H1 (cell line): ENCODE data around the gene RNASEH2A. TPM values are rescaled to one million over a fixed set of nuclear protein-coding genes. Genes with fewer than 3 reads are reported as not detected.

Source experiments
- CTCF ChIA-PET: fragments of 300-600 bp; sonication (Branson Sonifier 250); formaldehyde crosslinking; loops from one replicate; lab custom pipeline; 2021; ENCODE audit not compliant: partially characterized antibody; lab: Charles Lee
- POLR2A ChIA-PET: fragments of 300-600 bp; sonication (Branson Sonifier 250); formaldehyde crosslinking; loops from one replicate; lab custom pipeline; 2021; ENCODE audit warnings: inconsistent platforms; ENCODE audit not compliant: partially characterized antibody; lab: Charles Lee
- DNase-seq, 2 experiments: peaks; one replicate each; pipeline versions ENCODE4 v3.0.0 to v3.0.0-alpha.2; 2010 to 2022; ENCODE audit warnings: low spot score in 2 of 2, low read depth in 1 of 2, mixed read lengths in 1 of 2
- FAIRE-seq: peaks from 2 replicates; lab custom pipeline; 2011; peaks lifted over from hg19 to GRCh38; lab: Jason Lieb, UNC
- H2AFZ ChIP-seq: 2 replicates; pipeline ENCODE4 v1.8.1; 2012; ENCODE audit warnings: low read length, inconsistent platforms
- H2AK5ac ChIP-seq: 2 replicates; pipeline ENCODE4 v1.6.1; 2013; ENCODE audit warnings: low read depth, low read length
- H2BK120ac ChIP-seq: replicated peaks from 2 replicates; pipeline ENCODE3; 2013; ENCODE audit warnings: low read depth, low read length, inconsistent platforms
- H2BK12ac ChIP-seq: 2 replicates; pipeline ENCODE4 v1.6.1; 2013; ENCODE audit warnings: low read depth, low read length
- H2BK15ac ChIP-seq: 2 replicates; pipeline ENCODE4 v1.6.1; 2013; ENCODE audit warnings: low read length
- H2BK20ac ChIP-seq: 2 replicates; pipeline ENCODE4 v1.6.1; 2013; ENCODE audit warnings: low read length
- H2BK5ac ChIP-seq: 2 replicates; pipeline ENCODE4 v1.6.1; 2013; ENCODE audit warnings: low read depth, low read length
- H3K14ac ChIP-seq: 2 replicates; pipeline ENCODE4 v1.6.1; 2013; ENCODE audit warnings: inconsistent platforms; ENCODE audit not compliant: insufficient read length
- H3K18ac ChIP-seq: 2 replicates; pipeline ENCODE4 v1.6.1; 2013; ENCODE audit warnings: low read length; ENCODE audit errors: extremely low read depth
- H3K23ac ChIP-seq: 2 replicates; pipeline ENCODE4 v1.6.1; 2013; ENCODE audit warnings: inconsistent platforms; ENCODE audit not compliant: insufficient read length
- H3K23me2 ChIP-seq: 2 replicates; pipeline ENCODE4 v1.6.1; 2013; ENCODE audit warnings: low read depth, low read length
- H3K27ac ChIP-seq: 2 replicates; pipeline ENCODE4 v1.6.1; 2011; ENCODE audit warnings: low read depth, low read length, inconsistent platforms
- H3K27me3 ChIP-seq, 4 experiments: replicated peaks in 1 of 4; 1 replicate in 1 of 4; 2 replicates in 3 of 4; pipeline versions ENCODE4 v1.6.1 to v1.8.1; 2011 to 2013; ENCODE audit warnings: low read length in 3 of 4, mild to moderate bottlenecking in 3 of 4, inconsistent platforms in 2 of 4, mixed read lengths in 2 of 4, moderate library complexity in 1 of 4; ENCODE audit not compliant: control insufficient read depth in 3 of 4, insufficient read depth in 3 of 4; ENCODE audit errors: extremely low read depth in 1 of 4
- H3K36me3 ChIP-seq, 4 experiments: 2 replicates each; pipeline versions ENCODE4 v1.6.1 to v1.8.1; 2011 to 2013; ENCODE audit warnings: mild to moderate bottlenecking in 4 of 4, low read length in 3 of 4, moderate library complexity in 2 of 4, control low read depth in 1 of 4, inconsistent platforms in 1 of 4; ENCODE audit not compliant: insufficient read depth in 4 of 4, control insufficient read depth in 2 of 4
- H3K4ac ChIP-seq: replicated peaks from 2 replicates; pipeline ENCODE3; 2013; ENCODE audit warnings: low read length, low read depth, mixed read lengths, inconsistent platforms; ENCODE audit not compliant: insufficient read length
- H3K4me1 ChIP-seq, 4 experiments: replicated peaks in 1 of 4; 1 replicate in 1 of 4; 2 replicates in 3 of 4; pipeline versions ENCODE4 v1.6.1 to v1.8.1; 2011 to 2013; ENCODE audit warnings: low read length in 3 of 4, inconsistent platforms in 2 of 4, mixed read lengths in 1 of 4; ENCODE audit not compliant: insufficient read depth in 4 of 4, control insufficient read depth in 3 of 4
- H3K4me2 ChIP-seq, 2 experiments: 2 replicates each; pipeline versions ENCODE4 v1.6.1 to v1.8.1; 2011 to 2013; ENCODE audit warnings: low read depth in 2 of 2, low read length in 2 of 2, control low read depth in 1 of 2, inconsistent platforms in 1 of 2, mild to moderate bottlenecking in 1 of 2; ENCODE audit not compliant: insufficient read depth in 1 of 2
- H3K4me3 ChIP-seq, 4 experiments: fragments of 200-600, 300-600 bp in 1 of 4; sonication (generic), shearing (Covaris generic), sonication (Bioruptor Twin) in 1 of 4; 2 replicates each; pipeline versions ENCODE4 v1.5.1 to v1.8.1; 2011 to 2016; ENCODE audit warnings: low read length in 4 of 4, low read depth in 3 of 4, control low read depth in 2 of 4, inconsistent platforms in 2 of 4, mild to moderate bottlenecking in 2 of 4, mixed read lengths in 1 of 4, moderate library complexity in 1 of 4; ENCODE audit not compliant: insufficient read depth in 2 of 4; ENCODE audit errors: extremely low read depth in 1 of 4
- H3K56ac ChIP-seq: replicated peaks from 2 replicates; pipeline ENCODE3; 2013; ENCODE audit warnings: low read depth, mild to moderate bottlenecking, mixed read lengths, low read length, inconsistent platforms; ENCODE audit not compliant: insufficient read length
- H3K79me1 ChIP-seq: 2 replicates; pipeline ENCODE4 v1.6.1; 2013; ENCODE audit warnings: low read depth, low read length, control low read depth
- H3K79me2 ChIP-seq, 2 experiments: 2 replicates each; pipeline versions ENCODE4 v1.6.1 to v1.8.1; 2012 to 2013; ENCODE audit warnings: low read length in 2 of 2, mild to moderate bottlenecking in 2 of 2, inconsistent platforms in 1 of 2; ENCODE audit not compliant: insufficient read depth in 2 of 2, control insufficient read depth in 1 of 2
- H3K9ac ChIP-seq, 4 experiments: replicated peaks in 1 of 4; 1 replicate in 1 of 4; 2 replicates in 3 of 4; pipeline versions ENCODE4 v1.6.1 to v1.8.1; 2011 to 2013; ENCODE audit warnings: low read depth in 3 of 4, low read length in 3 of 4, control low read depth in 2 of 4, mild to moderate bottlenecking in 2 of 4, moderate library complexity in 2 of 4, inconsistent platforms in 1 of 4; ENCODE audit errors: extremely low read depth in 1 of 4
- H3K9me3 ChIP-seq, 2 experiments: 2 replicates each; pipeline versions ENCODE4 v1.6.1 to v1.8.1; 2012 to 2013; ENCODE audit warnings: mild to moderate bottlenecking in 2 of 2, moderate library complexity in 2 of 2, control low read depth in 1 of 2, inconsistent platforms in 1 of 2, low read depth in 1 of 2, low read length in 1 of 2, mixed read lengths in 1 of 2; ENCODE audit not compliant: insufficient read depth in 2 of 2
- H4K20me1 ChIP-seq, 2 experiments: replicated peaks in 1 of 2; 2 replicates each; pipeline versions ENCODE3 to v1.8.1; 2011 to 2013; ENCODE audit warnings: inconsistent platforms in 2 of 2, low read length in 2 of 2, mild to moderate bottlenecking in 1 of 2; ENCODE audit not compliant: insufficient read depth in 2 of 2, control insufficient read depth in 1 of 2
- H4K5ac ChIP-seq: 2 replicates; pipeline ENCODE4 v1.6.1; 2013; ENCODE audit warnings: low read length, low read depth, mixed read lengths, inconsistent platforms; ENCODE audit not compliant: insufficient read length
- H4K8ac ChIP-seq: 2 replicates; pipeline ENCODE4 v1.8.0; 2013; ENCODE audit warnings: mild to moderate bottlenecking, moderate library complexity, low read length, inconsistent platforms; ENCODE audit not compliant: insufficient read depth; ENCODE audit errors: extremely low read depth
- H4K91ac ChIP-seq: replicated peaks from 2 replicates; pipeline ENCODE3; 2013; ENCODE audit warnings: low read length, mixed read lengths, inconsistent platforms; ENCODE audit not compliant: insufficient read length
- CHD2 ChIP-seq: IDR thresholded peaks from 2 replicates; pipeline ENCODE4 v1.6.1; 2012; ENCODE audit warnings: low read length, improper control_type of control experiment
- JUND ChIP-seq: IDR thresholded peaks from 2 replicates; pipeline ENCODE4 v1.6.1; 2011; ENCODE audit warnings: mild to moderate bottlenecking, improper control_type of control experiment, low read length
- TAF7 ChIP-seq: optimal IDR thresholded peaks from 2 replicates; pipeline ENCODE3; 2011; ENCODE audit warnings: low read depth, mild to moderate bottlenecking, inconsistent platforms, low read length, moderate library complexity, borderline replicate concordance
- ZNF274 ChIP-seq: IDR thresholded peaks from 2 replicates; pipeline ENCODE4 v1.7.0; 2012; ENCODE audit warnings: low read length, borderline replicate concordance; ENCODE audit errors: extremely low read depth
- WGBS, 2 experiments: shearing (Covaris generic) in 1 of 2; methylation state at CpG; one replicate each; pipeline versions ENCODE4 v1.1.6 to v1.1.7; 2013 to 2015; ENCODE audit warnings: low lambda C conversion rate in 2 of 2, mixed read lengths in 2 of 2, inconsistent platforms in 1 of 2, low coverage in 1 of 2, missing lambda C conversion rate in 1 of 2; ENCODE audit not compliant: insufficient replicate concordance in 2 of 2, insufficient coverage in 1 of 2, insufficient read length in 1 of 2; ENCODE audit errors: extremely low coverage in 1 of 2, missing lambda C conversion rate in 1 of 2; 5-methylcytosine and 5-hydroxymethylcytosine counted together
- polyA plus RNA-seq, 7 experiments: library from polyadenylated mRNA; depleted of rRNA in 3 of 7; stranded (reverse) in 5 of 7; unstranded in 2 of 7; fragments of >200 nt in 5 of 7; fragments of 200-250 nt in 2 of 7; gene quantifications; 1 replicate in 5 of 7; 2 replicates in 1 of 7; 4 replicates in 1 of 7; pipeline versions ENCODE4 v1.2.1 to v1.2.3, GENCODE V29; 2011 to 2013; ENCODE audit warnings: missing spikeins in 2 of 7, mixed read lengths in 2 of 7
- total RNA-seq: library from RNA; stranded (reverse); fragmentation: NEBNext Ultra II Directional; extraction: Animal tissue kit (Norgen Biotek cat#: 25700); gene quantifications from 2 replicates; pipeline ENCODE4 v1.2.1, GENCODE V29; 2021
- TF ChIP-seq, protein P1 (sequence below): IDR thresholded peaks from 2 replicates; pipeline ENCODE4 v1.6.1; 2012; ENCODE audit warnings: inconsistent platforms
- TF ChIP-seq, protein P2 (sequence below): IDR thresholded peaks from 2 replicates; pipeline ENCODE4 v1.6.1; 2012; ENCODE audit warnings: inconsistent platforms

RNASEH2A gene
- total and polyA plus RNA-seq, 2 of the 8 experiments (the other 6 are each of a cell fraction or from before 2014, with no cell fraction given) = 67.5 to 120 TPM

DNA sequence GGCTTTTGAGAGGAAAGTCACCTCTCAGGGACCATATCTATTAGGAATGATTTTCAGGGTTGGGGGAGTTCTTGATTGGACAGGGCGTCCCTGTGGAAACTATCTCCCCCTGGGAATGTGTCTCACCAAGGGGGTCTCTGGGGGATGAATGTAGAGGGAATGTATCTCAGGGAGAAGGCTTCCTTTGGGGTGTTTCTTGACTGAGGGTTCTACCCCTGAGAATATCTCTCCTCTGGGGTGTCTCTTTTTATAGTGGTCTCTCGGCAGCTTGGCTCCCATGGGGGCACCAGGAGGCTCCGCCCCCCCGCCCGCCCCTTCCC, 27.0 kb downstream of the RNASEH2A start:
- Histone ChIP-seq H4K91ac (no peak overlapping the region), H3K79me2 (no peaks in the 10 kb centered on the region), H2BK20ac (no peak overlapping the region), H4K20me1 (peaks cover 2 to 10% of the 10 kb centered on the region in 2 experiments), H4K5ac (no peak overlapping the region), H2BK15ac (no peak overlapping the region), H2AFZ (no peak overlapping the region), H3K9ac (no peak overlapping the region), H3K23ac (no peak overlapping the region), H2BK12ac (no peak overlapping the region), H2BK5ac (no peak overlapping the region), H3K4me1 (peaks cover 0 to 35% (median 19%) of the 10 kb centered on the region in 4 experiments; a peak in 6 of 7 replicates), H3K27me3 (peaks cover 0 to 13% (median 9%) of the 10 kb centered on the region in 4 experiments; a peak in 5 of 7 replicates), H3K79me1 (no peaks in the 10 kb centered on the region), H3K18ac (no peak overlapping the region), H4K8ac (no peak overlapping the region), H3K27ac (no peak overlapping the region), H3K4me2 (peak overlapping the region; percentile 73 to 88), H3K56ac (no peak overlapping the region), H3K4me3 (peak overlapping the region; percentile 7 to 50 (median 14); a peak in 4 of 8 replicates), H3K36me3 (no peaks in the 10 kb centered on the region), H3K23me2 (peaks cover 19% of the 10 kb centered on the region), H2BK120ac (no peak overlapping the region), H3K14ac (no peak overlapping the region), H3K4ac (no peak overlapping the region), H2AK5ac (no peak overlapping the region), H3K9me3 (no peaks in the 10 kb centered on the region)
- ChIA-PET POLR2A (interaction anchor here (1.1 to 1.8 kb wide), 4 partner anchors 8 to 52 kb away, joined by 3 to 13 read pairs (median 4); partner anchors contain the start of gene DNASE2), CTCF (interaction anchor here (1.2 to 2.7 kb wide), 2 partner anchors 15 to 38 kb away, joined by 3 to 11 read pairs; no protein-coding TSS in a partner anchor)
- FAIRE-seq (no peak), DNase-seq (peak in 1 of 2 experiments; percentile 63)
- 3% methylated on average over 5 of the region's 5 CpGs; no CpG with 5 or more reads in 1 of the 2 experiments for WGBS, 2 experiments
- no peak for TF ChIP-seq TAF7
- TF ChIP-seq, protein P1, sequence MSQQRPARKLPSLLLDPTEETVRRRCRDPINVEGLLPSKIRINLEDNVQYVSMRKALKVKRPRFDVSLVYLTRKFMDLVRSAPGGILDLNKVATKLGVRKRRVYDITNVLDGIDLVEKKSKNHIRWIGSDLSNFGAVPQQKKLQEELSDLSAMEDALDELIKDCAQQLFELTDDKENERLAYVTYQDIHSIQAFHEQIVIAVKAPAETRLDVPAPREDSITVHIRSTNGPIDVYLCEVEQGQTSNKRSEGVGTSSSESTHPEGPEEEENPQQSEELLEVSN = no peak
- TF ChIP-seq CHD2 = no peak
- no peak for TF ChIP-seq ZNF274
- TF ChIP-seq, protein P2, sequence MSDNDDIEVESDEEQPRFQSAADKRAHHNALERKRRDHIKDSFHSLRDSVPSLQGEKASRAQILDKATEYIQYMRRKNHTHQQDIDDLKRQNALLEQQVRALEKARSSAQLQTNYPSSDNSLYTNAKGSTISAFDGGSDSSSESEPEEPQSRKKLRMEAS = no peak
- no peak for TF ChIP-seq JUND
